GM19468 (cell line): ENCODE measurements around the gene PANX3.

Experiments
- ATAC-seq: cut with Tn5 transposase; IDR thresholded peaks from one replicate; pipeline ENCODE4 v1.9.1; 2021; ENCODE audit warnings: mild to moderate bottlenecking, moderate library complexity, moderate number of reproducible peaks; ENCODE audit not compliant: unreplicated experiment; ENCODE audit errors: extremely low read depth

The PANX3 gene

DNA sequence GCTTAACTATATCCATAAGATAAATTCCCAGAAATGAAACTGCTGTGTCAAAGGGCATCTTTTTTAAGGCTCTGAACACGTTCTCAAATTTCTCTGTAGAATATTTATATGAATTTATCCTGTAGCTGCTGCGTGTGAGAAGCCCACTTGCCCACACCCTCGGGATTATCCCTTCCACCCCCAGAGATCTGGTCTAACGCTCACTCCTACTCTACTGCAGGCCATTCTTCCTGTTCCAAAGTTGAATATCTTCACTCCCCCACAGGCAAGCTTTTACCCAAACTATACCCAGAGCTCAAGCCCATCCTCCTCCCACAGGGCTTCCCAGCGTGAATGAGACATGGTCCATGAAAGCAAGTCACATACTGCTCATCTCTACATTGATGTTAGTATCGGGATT lies 37.4 kb downstream of the PANX3 start:
- ATAC-seq, result no peak

DNA sequence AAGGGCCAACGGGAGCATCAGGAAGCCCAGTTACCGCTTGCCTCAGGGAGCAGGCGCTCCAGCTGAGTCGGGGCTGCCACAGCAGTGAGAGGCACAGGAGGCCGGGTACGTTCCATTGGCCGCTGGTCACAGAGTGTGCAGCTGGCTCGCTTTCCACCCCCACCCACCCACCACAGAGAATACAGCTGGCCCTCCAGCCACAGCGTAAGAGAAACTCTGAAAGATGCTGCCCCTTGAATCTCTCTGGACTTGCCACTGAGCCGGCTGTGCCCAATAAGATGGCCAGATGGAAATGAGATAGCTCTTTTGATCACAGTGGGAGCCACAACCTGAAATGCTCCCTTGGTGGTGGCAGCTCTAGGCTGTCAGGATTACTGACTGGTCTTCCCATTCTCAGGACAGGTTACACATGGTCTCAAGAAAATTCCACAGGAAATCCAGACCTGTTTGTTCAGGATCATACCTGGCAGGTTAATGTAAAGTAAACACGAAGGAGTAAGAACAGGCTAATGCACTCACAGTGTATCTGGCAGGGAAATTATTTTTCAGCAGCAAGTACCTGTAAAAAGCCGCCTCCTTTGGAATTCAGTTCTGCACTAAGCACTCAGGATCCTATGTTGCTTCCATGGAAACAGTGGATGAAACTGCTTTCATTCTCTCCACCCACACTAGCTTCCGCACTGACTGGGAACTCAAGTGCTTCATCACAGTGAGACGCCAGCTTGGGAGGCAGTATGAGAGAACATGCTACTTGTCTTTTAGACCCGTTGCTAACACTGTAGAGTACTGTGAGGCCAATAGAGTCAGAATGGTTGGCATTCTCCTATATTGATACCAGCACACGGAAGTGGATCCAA lies 45.8 kb downstream of the PANX3 start:
- ATAC-seq, result no peak

GRCh38 chr11:124657904-124658303 lies 46.7 kb downstream of the PANX3 start:
- no peak for ATAC-seq

DNA sequence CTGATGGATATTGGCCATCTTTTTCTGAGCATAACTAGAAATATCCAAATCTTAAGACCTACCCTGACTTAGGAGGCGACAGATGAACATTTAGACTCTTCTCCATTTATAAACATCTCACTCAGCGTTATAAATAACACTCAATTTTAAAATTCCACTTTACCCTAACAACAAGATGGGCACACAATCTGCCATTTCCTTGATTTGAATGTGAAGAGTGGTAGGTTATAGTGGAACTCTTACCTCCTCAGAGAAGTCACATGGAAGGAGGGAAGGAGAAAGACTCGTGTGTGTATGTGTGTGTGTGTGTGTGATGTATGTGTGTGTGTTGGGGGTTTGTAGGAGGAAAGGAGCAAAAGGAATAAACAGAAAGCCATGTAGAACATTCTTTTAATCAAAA lies 47.3 kb downstream of the PANX3 start:
- no peak for ATAC-seq

- ATAC-seq, result no peak
Observed at GRCh38 chr11:124658986-124659385, 47.8 kb downstream of the PANX3 start.

GRCh38 chr11:124661553-124661952 lies 50.3 kb downstream of the PANX3 start:
- no peak for ATAC-seq

GRCh38 chr11:124662106-124662505 lies 50.9 kb downstream of the PANX3 start:
- ATAC-seq, result no peak

DNA sequence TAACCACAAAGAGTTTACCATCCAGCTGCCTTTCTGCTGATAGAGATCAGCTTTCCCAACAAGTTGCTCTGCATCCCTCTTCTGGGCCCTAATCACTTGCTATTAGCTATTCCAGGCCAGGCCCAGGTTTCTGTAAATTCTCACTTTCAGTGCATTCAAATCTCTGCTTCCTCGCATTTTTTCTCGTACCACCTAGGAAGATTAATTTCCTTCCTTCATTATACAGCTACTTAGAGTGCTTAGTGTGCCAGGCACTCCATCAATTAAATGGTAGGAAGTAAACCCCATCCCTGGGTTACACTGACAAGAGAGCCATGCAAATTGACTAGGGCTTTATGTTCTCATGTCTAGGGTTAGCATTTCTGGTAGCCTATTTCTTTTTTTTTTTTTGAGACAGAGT lies 52.6 kb downstream of the PANX3 start:
- ATAC-seq, result no peak

GRCh38 chr11:124667601-124668000 lies 56.4 kb downstream of the PANX3 start:
- no peak for ATAC-seq

GRCh38 chr11:124669193-124669592 lies 58.0 kb downstream of the PANX3 start:
- peak; percentile 30 for ATAC-seq
